GM23338 (cell line): ENCODE results near the gene TVP23A. TPM values are rescaled to one million over a fixed set of nuclear protein-coding genes. Genes with fewer than 3 reads are reported as not detected.

Source experiments
- ATAC-seq: fragments of 200-7000 bp; cut with Tn5 transposase; 3 replicates; pipeline ENCODE4 v1.9.1; 2020
- DNase-seq: peaks from one replicate; pipeline ENCODE4 v3.0.0-alpha.2; 2015; ENCODE audit warnings: low spot score
- H2AFZ ChIP-seq: fragments of 200-600 bp; sonication (generic); 2 replicates; pipeline ENCODE4 v1.8.0; 2016; ENCODE audit warnings: antibody characterized with exemption, mild to moderate bottlenecking, moderate library complexity
- H3F3A ChIP-seq: fragments of 200-600 bp; sonication (generic); replicated peaks from 2 replicates; pipeline ENCODE4 v1.8.0; 2017; ENCODE audit warnings: antibody characterized with exemption, mixed run types, low read depth
- H3K27ac ChIP-seq: fragments of 200-600 bp; sonication (generic); 2 replicates; pipeline ENCODE4 v1.6.1; 2016; ENCODE audit warnings: low read depth
- H3K27me3 ChIP-seq: fragments of 200-600 bp; sonication (generic); 2 replicates; pipeline ENCODE4 v1.8.0; 2016; ENCODE audit warnings: mild to moderate bottlenecking, mixed run types, moderate library complexity; ENCODE audit not compliant: insufficient read depth
- H3K36me3 ChIP-seq: fragments of 200-600 bp; sonication (generic); 2 replicates; pipeline ENCODE4 v1.8.0; 2016; ENCODE audit warnings: mild to moderate bottlenecking; ENCODE audit not compliant: insufficient read depth
- H3K4me1 ChIP-seq: fragments of 200-600 bp; sonication (generic); 2 replicates; pipeline ENCODE4 v1.8.0; 2016; ENCODE audit warnings: mild to moderate bottlenecking, moderate library complexity; ENCODE audit not compliant: insufficient read depth
- H3K4me2 ChIP-seq: fragments of 200-600 bp; sonication (generic); 2 replicates; pipeline ENCODE4 v1.7.1; 2017; ENCODE audit warnings: mixed run types
- H3K4me3 ChIP-seq: fragments of 200-600 bp; sonication (generic); 2 replicates; pipeline ENCODE4 v1.6.1; 2016; ENCODE audit warnings: mixed run types
- H3K79me2 ChIP-seq: fragments of 200-600 bp; sonication (generic); replicated peaks from 2 replicates; pipeline ENCODE4 v1.8.0; 2017; ENCODE audit warnings: mild to moderate bottlenecking; ENCODE audit not compliant: insufficient read depth
- H3K9me2 ChIP-seq: fragments of 200-600 bp; sonication (generic); 2 replicates; pipeline ENCODE4 v1.8.0; 2017; ENCODE audit not compliant: insufficient read depth
- H4K20me1 ChIP-seq: fragments of 200-600 bp; sonication (generic); replicated peaks from 2 replicates; pipeline ENCODE4 v1.8.0; 2017; ENCODE audit warnings: mild to moderate bottlenecking; ENCODE audit not compliant: insufficient read depth
- H3K27ac Mint-ChIP-seq: 2 replicates; pipeline ENCODE4 v1.8.0; 2020; ENCODE audit warnings: inconsistent platforms, mild to moderate bottlenecking, moderate library complexity, mixed read lengths
- H3K27me3 Mint-ChIP-seq: 3 replicates; pipeline ENCODE4 v1.8.0; 2022; ENCODE audit warnings: low read depth, mild to moderate bottlenecking, moderate library complexity, mixed read lengths, inconsistent platforms; ENCODE audit not compliant: insufficient read depth, poor library complexity
- H3K36me3 Mint-ChIP-seq: 3 replicates; pipeline ENCODE4 v1.8.0; 2021; ENCODE audit warnings: low read depth, mild to moderate bottlenecking, inconsistent platforms, moderate library complexity, mixed read lengths
- H3K4me1 Mint-ChIP-seq: 3 replicates; pipeline ENCODE4 v1.8.0; 2020; ENCODE audit warnings: mild to moderate bottlenecking, inconsistent platforms, mixed read lengths
- H3K4me3 Mint-ChIP-seq: 3 replicates; pipeline ENCODE4 v1.8.0; 2021; ENCODE audit warnings: moderate library complexity, mild to moderate bottlenecking, inconsistent platforms, mixed read lengths
- H3K9me3 Mint-ChIP-seq: 3 replicates; pipeline ENCODE4 v1.8.0; 2020; ENCODE audit warnings: moderate library complexity, mild to moderate bottlenecking, inconsistent platforms, mixed read lengths
- CTCF ChIP-seq, 2 experiments: fragments of 200-600 bp in 1 of 2; sonication (generic) in 1 of 2; conservative IDR thresholded peaks; 2 replicates each; pipeline versions ENCODE4 v1.5.1 to v1.6.1; 2016 to 2017; ENCODE audit warnings: antibody characterized with exemption in 2 of 2, low read depth in 2 of 2, mild to moderate bottlenecking in 2 of 2, moderate library complexity in 1 of 2
- EZH2phosphoT487 ChIP-seq: fragments of 200-600 bp; sonication (generic); IDR thresholded peaks from one replicate; pipeline ENCODE4 v1.8.1; 2018; ENCODE audit warnings: antibody characterized with exemption; ENCODE audit not compliant: unreplicated experiment
- POLR2AphosphoS5 ChIP-seq: IDR thresholded peaks from 2 replicates; pipeline ENCODE4 v1.6.1; 2016; ENCODE audit warnings: antibody characterized with exemption, low read depth
- REST ChIP-seq: IDR thresholded peaks from one replicate; pipeline ENCODE4 v1.6.1; 2018; ENCODE audit warnings: antibody characterized with exemption; ENCODE audit not compliant: unreplicated experiment
- STAT1 ChIP-seq: IDR thresholded peaks from one replicate; pipeline ENCODE4 v1.6.1; 2016; ENCODE audit warnings: antibody characterized with exemption; ENCODE audit not compliant: unreplicated experiment
- ZNF462 ChIP-seq: fragments of 250-450 bp; sonication (Bioruptor Pico); IDR thresholded peaks from 2 replicates; pipeline ENCODE4 v1.5.0; 2020; ENCODE audit warnings: mild to moderate bottlenecking, moderate library complexity
- polyA plus RNA-seq: library from polyadenylated mRNA; unstranded; fragments of >200 nt; fragmentation: Nextera tagmentation; extraction: Ambion mirVana; gene quantifications from 2 replicates; pipeline ENCODE4 v1.2.1, GENCODE V29; 2016
- total RNA-seq: library from RNA; depleted of rRNA; stranded (reverse); fragments of >200 nt; shearing (Covaris generic); gene quantifications from 2 replicates; pipeline ENCODE4 v1.2.3, GENCODE V29; 2014

TVP23A gene
- total and polyA plus RNA-seq, 2 experiments from 2014 or later: 2.8 to 4.5 TPM

GRCh38 chr16:10805334-10805733, 13.3 kb downstream of the TVP23A start (continued):
- TF ChIP-seq EZH2phosphoT487: no peak
- TF ChIP-seq CTCF (conservative IDR thresholded peaks at IDR 0.05; ENCODE audit: low read depth in 2 of 2): no peak
- TF ChIP-seq POLR2AphosphoS5: no peak
- no peak for TF ChIP-seq REST

GRCh38 chr16:10799736-10800135, 18.9 kb downstream of the TVP23A start:
- H3K4me1 ChIP-seq: no peaks in the 10 kb centered on the region
- no peak for ATAC-seq
- no peaks in the 10 kb centered on the region for H3K4me1 Mint-ChIP-seq

More at GRCh38 chr16:10799736-10800135, 18.9 kb downstream of the TVP23A start:
- peaks cover 3% of the 10 kb centered on the region; the same call in 1 of the 3 replicates for H3K9me3 Mint-ChIP-seq
- no peaks in the 10 kb centered on the region for H3K79me2 ChIP-seq
- no peaks in the 10 kb centered on the region for H3K27me3 ChIP-seq
- H3K4me3 Mint-ChIP-seq: no peak overlapping the region
- H3K36me3 ChIP-seq: no peaks in the 10 kb centered on the region
- H3K27ac ChIP-seq: no peak overlapping the region
- H3K9me2 ChIP-seq: no peaks in the 10 kb centered on the region
- TF ChIP-seq ZNF462 (CRISPR knock-in tag) (no peak), STAT1 (no peak), POLR2AphosphoS5 (no peak), REST (no peak)
- no peak for DNase-seq
- no peak overlapping the region for H2AFZ ChIP-seq
- H3K27me3 Mint-ChIP-seq: peaks cover 2% of the 10 kb centered on the region
- H3K4me3 ChIP-seq: no peak overlapping the region
- H3K4me2 ChIP-seq: no peak overlapping the region
- H4K20me1 ChIP-seq: no peaks in the 10 kb centered on the region
- H3K27ac Mint-ChIP-seq: 0 out of 2 replicates have a peak overlapping the region, but pooled peaks have one; percentile 30
- H3F3A ChIP-seq: no peaks in the 10 kb centered on the region
- 0 out of 3 replicates have a peak, but pooled peaks cover 2% of the 10 kb centered on the region for H3K36me3 Mint-ChIP-seq
